CMK (cell line): Measurements from ENCODE around the gene ASB12.

Experiments used
- DNase-seq: peaks from one replicate; pipeline ENCODE4 v3.0.0-alpha.2; 2010; ENCODE audit warnings: low read depth

ASB12 gene

GRCh38 chrX:64186974-64187761 is 43.2 kb downstream of the ASB12 start:
- DNase-seq = no peak

DNA sequence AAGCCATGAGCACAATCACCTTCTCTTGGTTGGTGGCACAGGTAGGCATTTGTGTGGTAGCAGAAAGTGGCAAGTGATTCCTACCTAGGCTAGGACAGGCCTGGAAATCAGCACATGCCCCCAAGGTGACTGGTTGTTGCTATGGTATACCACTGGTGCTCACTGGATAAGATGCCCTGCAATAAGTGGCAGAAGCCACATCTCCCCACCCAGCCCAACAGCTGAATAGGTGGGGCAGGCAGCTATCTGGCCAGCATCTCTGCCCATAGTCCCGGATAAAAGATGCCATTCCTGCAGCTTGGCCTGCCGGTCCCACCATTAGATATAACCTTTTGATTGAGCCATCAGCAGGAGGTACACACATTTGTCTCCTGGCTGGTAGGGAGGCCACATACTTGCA is 46.0 kb downstream of the ASB12 start:
- no peak for DNase-seq

DNA sequence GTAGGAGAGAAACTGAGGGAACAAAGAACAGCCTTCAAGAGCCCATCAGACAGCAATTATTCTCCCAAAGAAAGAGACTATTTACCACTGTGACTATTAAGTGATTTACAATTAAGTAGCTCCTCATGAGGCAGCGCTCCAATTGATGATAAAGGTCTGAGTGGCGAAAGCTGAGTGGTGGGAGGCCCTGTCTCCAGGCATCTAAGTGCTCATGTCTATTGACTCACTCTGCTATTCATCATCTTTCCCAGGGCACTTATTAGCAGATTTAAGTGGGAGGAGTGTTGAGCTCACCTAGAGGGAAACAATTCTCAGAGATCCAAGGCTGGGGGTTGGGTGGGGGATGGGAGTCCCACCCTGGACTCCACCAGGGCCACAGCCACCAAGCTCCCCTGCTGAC is 48.2 kb downstream of the ASB12 start:
- no peak for DNase-seq

DNA sequence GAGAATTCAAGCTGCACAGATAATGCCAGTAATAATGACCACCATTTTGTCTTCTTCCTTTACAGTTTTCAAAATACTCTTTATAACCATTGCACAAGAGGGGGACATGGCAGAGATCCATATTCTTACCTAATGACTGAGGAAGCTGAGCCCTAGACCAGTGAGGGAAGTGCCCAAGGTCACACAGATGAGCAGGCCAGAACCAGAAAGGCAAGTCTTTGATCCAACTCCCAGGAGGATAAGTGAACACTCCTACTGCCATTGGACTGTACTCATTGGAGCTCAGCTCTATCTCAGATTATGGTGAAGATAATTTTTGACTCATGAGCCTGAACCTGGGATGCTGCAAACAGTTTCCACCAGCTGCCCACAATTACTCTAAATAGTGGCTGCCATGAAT is 53.5 kb downstream of the ASB12 start:
- DNase-seq = no peak
